Measurements from ENCODE around the gene EFCAB10.

The EFCAB10 gene

DNA sequence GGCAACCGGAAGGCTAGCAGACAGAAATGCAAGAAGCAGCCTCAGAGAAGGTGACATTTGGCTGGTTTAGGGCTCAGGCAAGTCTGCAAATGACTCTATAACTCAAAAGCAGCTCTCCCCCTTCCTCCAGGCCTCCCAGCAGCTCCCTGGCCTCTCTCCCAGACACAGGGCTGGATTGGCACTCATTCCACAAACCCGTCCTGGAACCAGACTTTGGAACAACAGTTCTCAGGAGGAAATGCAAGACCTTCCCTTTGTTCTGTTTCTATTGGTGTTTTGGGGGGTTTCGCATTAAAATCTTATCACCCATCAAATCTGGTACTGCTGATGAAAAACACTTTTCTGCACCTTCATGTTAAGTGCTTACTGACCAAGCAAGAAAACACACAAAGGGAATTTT is 40.3 kb upstream of the EFCAB10 start:
- no peaks in the 10 kb centered on the region for H3K36me3 ChIP-seq (ENCODE audit: control insufficient read depth, insufficient read depth, low read length)
- TF ChIP-seq, protein P1, sequence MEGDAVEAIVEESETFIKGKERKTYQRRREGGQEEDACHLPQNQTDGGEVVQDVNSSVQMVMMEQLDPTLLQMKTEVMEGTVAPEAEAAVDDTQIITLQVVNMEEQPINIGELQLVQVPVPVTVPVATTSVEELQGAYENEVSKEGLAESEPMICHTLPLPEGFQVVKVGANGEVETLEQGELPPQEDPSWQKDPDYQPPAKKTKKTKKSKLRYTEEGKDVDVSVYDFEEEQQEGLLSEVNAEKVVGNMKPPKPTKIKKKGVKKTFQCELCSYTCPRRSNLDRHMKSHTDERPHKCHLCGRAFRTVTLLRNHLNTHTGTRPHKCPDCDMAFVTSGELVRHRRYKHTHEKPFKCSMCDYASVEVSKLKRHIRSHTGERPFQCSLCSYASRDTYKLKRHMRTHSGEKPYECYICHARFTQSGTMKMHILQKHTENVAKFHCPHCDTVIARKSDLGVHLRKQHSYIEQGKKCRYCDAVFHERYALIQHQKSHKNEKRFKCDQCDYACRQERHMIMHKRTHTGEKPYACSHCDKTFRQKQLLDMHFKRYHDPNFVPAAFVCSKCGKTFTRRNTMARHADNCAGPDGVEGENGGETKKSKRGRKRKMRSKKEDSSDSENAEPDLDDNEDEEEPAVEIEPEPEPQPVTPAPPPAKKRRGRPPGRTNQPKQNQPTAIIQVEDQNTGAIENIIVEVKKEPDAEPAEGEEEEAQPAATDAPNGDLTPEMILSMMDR (IDR thresholded peaks at IDR 0.05; ENCODE audit: insufficient read depth, low read length, poor library complexity, severe bottlenecking), result no peak
- no peak for DNase-seq (ENCODE audit: extremely low read depth, insufficient read length)
- H3K27me3 ChIP-seq (replicated peaks; ENCODE audit: control insufficient read depth, insufficient read depth, low read length), result no peaks in the 10 kb centered on the region
- H3K4me3 ChIP-seq (replicated peaks; ENCODE audit: low read depth, low read length), result no peak overlapping the region

DNA sequence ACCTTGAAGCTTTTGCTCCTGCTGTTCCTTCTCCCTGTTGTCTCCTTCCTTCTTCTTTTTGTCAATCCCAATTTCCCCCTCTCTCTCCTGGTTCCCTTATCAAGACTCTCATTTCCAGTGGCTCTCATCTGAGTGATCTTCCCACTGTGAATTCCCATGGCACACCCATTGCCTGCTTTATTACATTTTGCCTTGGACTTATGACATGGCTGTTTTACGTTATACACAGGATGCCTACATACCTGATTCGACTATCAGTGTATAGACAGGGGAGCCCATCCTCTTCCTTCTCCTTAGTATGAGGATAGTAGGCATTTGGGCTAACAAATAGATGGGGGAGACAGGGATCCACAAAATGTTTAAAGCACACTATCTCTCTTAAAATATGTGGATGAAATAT is 39.9 kb upstream of the EFCAB10 start:
- Histone ChIP-seq H3K36me3 (ENCODE audit: control insufficient read depth, insufficient read depth, low read length) (no peaks in the 10 kb centered on the region; the same call in 1 of the 2 replicates), H3K4me3 (replicated peaks; ENCODE audit: low read depth, low read length) (no peak overlapping the region), H3K27me3 (replicated peaks; ENCODE audit: control insufficient read depth, insufficient read depth, low read length) (no peaks in the 10 kb centered on the region)
- TF ChIP-seq, protein P1 (IDR thresholded peaks at IDR 0.05; ENCODE audit: insufficient read depth, low read length, poor library complexity, severe bottlenecking), result no peak
- DNase-seq (ENCODE audit: extremely low read depth, insufficient read length), result no peak

DNA sequence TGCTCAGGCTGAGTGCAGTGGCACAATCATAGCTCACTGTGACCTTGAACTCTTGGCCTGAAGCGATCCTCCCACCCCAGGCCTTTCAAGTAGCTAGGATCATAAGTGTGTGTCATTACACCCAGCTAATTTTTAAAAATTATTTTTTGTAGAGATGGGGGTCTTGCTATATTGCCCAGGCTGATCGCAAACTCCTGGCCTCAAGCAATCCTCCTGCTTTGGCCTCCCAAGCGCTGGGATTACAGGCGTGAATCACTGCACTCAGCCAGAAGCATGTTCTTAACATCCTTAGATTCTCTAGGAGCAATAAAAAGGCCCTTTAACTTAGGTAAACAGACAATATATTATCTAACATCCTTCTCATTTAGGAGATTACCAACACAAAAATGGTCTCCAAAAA is 38.3 kb upstream of the EFCAB10 start:
- no peak overlapping the region for H3K4me3 ChIP-seq (replicated peaks; ENCODE audit: low read depth, low read length)
- DNase-seq (ENCODE audit: extremely low read depth, insufficient read length), result no peak
- no peaks in the 10 kb centered on the region; the same call in 1 of the 2 replicates for H3K36me3 ChIP-seq (ENCODE audit: control insufficient read depth, insufficient read depth, low read length)
- TF ChIP-seq, protein P1 (IDR thresholded peaks at IDR 0.05; ENCODE audit: insufficient read depth, low read length, poor library complexity, severe bottlenecking), result no peak
- no peaks in the 10 kb centered on the region for H3K27me3 ChIP-seq (replicated peaks; ENCODE audit: control insufficient read depth, insufficient read depth, low read length)

DNA sequence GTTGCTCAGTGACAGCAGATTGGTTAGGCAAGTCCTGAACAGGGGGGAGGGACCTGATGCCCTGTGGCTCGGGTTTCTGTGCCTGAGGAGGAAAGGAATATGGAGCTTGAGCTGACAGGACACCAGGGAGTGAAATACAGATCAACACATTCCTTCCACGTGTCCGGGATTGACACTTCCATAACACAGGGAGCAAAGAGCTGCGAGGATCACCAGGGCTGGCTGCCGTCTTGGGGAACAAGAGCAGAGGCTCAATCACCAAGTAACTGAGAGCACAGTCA is 36.7 kb upstream of the EFCAB10 start:
- TF ChIP-seq, protein P1 (IDR thresholded peaks at IDR 0.05; ENCODE audit: insufficient read depth, low read length, poor library complexity, severe bottlenecking), result no peak
- H3K27me3 ChIP-seq (replicated peaks; ENCODE audit: control insufficient read depth, insufficient read depth, low read length), result no peaks in the 10 kb centered on the region
- no peak overlapping the region for H3K4me3 ChIP-seq (replicated peaks; ENCODE audit: low read depth, low read length)
- H3K36me3 ChIP-seq (ENCODE audit: control insufficient read depth, insufficient read depth, low read length), result no peaks in the 10 kb centered on the region; the same call in 1 of the 2 replicates
- no peak for DNase-seq (ENCODE audit: extremely low read depth, insufficient read length)

DNA sequence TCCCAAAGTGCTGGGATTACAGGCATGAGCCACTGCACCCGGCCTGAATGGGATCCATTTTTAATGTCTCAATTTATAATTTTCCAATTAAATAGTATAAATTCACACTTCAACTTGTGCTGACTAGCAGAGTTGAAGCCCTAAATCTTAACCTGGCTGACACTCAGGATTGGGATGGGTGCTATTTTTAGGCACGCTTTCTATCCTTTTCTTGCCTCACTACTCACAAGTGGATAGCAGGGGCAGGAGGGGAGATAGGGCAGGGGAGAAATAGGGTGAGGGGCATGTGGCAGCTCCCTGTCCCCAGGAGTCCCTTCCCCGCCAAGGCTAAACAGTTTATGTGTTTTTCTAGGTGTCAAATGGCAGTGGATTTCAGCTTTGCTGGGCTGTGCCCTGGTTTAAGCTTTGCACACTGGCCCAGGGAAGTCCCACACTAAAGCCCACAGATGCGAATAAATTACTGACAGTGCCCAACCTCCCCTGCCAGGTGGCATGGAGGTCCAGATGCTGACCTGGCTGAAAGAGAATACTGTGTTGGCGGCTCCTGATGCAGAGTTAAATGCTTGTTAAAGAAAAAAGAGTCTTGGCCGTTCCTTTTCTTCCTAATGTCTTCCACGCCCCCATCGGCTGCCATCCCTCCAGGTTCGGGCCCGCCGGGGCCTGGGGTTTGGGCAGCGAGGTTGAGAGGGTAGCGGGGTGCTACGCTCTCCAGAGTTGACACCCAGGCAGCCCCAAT is 36.2 kb upstream of the EFCAB10 start:
- Histone ChIP-seq H3K27me3 (replicated peaks; ENCODE audit: control insufficient read depth, insufficient read depth, low read length) (no peaks in the 10 kb centered on the region), H3K4me3 (replicated peaks; ENCODE audit: low read depth, low read length) (no peak overlapping the region), H3K36me3 (ENCODE audit: control insufficient read depth, insufficient read depth, low read length) (no peaks in the 10 kb centered on the region; the same call in 1 of the 2 replicates)
- TF ChIP-seq, protein P1 (IDR thresholded peaks at IDR 0.05; ENCODE audit: insufficient read depth, low read length, poor library complexity, severe bottlenecking), result no peak
- no peak for DNase-seq (ENCODE audit: extremely low read depth, insufficient read length)

Data from GM06990 (cell line).